ENCODE results near the gene XCR1.
"Not testable (repeated sequence)": the region's sequence is repeated elsewhere in the genome, so short reads cannot be mapped to it uniquely, and the experiment has no call there.

Gene XCR1

DNA sequence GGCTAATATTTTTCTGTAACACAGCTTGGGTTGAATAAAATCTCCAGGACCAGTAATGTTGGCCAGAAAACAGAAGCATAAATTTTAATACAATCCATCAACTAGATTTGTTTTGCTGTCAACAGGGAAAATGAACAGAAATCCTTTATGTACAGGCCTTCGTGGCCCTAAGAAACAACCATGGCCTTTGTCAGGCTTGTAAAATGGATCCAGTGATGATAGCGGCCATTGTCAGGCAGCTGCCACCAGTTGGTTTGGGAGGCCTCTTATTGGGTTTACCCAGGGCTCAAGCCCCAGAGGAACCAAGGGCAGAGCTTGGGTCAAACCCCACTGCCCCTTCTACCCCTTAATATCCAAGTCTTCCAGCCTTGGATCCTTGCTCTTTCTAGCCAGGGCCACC, 26.1 kb downstream of the XCR1 start:
- no peak for DNase-seq

DNA sequence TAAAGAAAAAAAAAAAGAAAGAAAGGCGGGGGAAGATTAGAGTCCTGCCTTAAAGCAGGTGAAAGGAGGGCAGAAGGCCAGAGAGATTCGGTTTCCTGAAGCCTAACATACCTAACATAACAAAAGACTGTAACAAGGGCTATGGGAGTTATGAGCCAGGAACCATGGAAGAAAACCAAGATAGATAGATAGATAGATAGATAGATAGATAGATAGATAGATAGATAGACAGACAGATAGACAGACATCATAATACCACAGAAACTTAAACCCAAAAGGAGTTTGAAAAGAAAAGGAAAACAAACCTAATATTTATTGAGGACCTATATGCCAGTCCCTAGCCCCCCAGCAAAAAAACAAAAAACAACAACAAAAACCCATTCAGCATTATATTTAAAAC, 29.3 kb downstream of the XCR1 start:
- DNase-seq, result no peak

DNA sequence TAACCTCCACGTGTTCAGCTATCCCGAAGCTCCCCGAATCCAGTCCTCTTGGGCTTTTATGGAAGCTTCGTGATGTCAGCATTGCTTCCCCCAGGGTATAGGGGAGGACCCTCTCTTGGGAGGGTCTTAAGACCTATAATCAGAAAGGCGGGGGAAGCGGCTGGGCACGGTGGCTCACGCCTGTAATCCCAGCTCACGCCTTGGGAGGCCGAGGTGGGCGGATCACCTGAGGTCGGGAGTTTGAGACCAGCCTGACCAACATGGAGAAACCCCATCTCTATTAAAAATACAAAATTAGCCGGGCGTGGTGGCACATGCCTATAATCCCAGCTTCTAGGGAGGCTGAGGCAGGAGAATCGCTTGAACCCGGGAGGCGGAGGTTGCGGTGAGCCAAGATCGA, 29.8 kb downstream of the XCR1 start:
- not testable (repeated sequence) for DNase-seq

DNA sequence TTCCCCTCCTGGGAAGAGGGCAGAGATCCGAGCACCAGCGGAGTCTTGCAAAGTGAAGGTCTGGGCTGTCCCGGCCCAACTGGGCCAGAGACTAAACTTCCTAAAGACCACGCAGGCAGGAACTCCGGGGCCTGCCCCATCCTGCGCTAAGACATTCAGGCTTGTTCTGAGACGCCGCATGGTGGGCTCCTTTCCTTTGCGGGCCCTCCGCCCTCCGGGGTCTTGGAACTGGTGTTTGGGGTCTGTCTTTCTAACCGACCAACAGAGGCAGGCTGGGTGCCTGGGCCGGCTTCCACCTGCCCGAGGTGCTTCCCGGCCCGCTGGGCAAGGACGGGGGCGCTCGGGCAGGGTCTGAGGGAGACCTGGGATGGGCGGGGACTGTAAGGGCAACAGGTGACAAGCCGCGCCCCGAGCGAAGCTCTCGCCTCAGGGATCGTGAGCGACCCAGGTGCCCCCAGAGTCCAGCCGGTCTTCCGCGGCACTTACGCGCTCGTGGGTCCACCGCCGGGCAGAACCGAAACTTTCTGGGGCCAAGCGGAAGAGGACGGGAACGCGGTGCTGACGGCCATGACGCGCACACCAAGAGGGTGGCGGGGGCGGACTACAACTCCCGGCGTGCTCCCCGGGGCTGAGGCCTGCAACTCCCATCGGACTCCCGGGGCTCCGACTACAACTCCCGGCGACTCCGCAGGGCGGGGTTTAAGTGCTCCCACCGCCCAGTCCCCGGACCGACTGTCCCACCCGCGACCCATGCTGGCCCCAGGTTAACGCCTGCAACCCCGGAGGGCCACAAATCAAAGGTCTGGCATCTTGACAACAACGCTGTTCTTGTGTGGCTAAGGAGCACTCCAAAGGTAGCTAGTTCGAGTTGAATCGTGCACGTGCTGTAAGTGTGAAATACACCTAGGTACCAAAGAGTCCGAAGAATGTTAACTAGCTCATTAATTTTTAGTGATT, 31.8 kb downstream of the XCR1 start, which contains the start of gene FYCO1:
Gene FYCO1 (minus strand): TSS at position 589 of the 957 bp plus-strand sequence. CDS start 10,914 bp downstream, outside the sequence.
- peak; percentile 52 for DNase-seq

DNA sequence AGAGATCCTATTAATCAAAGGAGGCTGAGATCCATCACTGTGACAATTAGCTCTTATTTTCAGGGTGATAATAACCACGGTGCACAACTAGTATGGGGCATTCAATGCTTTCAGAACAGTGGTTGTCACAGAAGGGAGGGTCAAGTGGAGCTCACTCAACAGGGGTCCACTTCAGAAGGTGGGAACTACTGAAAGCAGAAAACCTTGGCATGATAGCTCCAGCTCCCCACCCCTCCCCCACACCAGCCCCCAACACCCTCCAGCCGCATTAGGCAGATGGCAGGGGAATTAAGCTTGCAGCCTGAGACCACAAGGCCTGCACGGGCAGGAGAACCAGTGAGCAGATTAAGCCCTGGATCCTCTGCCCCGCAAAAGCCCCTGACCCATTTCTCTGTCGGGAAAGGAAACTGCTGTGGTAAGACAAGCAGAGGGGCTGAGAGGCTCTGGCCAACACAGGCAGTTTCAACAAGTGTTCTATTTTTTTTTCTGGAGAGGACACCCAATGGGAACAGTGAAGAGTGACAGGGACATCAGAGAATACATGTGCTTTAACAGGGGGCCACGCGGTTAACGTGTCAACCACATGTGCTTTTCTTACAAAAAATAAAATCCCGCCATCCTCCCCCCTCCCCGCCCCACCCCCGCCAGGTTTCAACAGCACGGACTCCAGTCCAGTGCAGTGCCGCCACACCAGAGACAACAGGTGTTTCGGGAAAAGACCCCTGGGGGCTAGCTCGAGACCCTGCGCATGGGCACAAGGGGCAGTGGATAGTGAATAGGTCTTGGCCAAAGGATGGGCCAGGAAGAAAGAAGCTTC, 32.7 kb downstream of the XCR1 start:
- no peak for DNase-seq

DNA sequence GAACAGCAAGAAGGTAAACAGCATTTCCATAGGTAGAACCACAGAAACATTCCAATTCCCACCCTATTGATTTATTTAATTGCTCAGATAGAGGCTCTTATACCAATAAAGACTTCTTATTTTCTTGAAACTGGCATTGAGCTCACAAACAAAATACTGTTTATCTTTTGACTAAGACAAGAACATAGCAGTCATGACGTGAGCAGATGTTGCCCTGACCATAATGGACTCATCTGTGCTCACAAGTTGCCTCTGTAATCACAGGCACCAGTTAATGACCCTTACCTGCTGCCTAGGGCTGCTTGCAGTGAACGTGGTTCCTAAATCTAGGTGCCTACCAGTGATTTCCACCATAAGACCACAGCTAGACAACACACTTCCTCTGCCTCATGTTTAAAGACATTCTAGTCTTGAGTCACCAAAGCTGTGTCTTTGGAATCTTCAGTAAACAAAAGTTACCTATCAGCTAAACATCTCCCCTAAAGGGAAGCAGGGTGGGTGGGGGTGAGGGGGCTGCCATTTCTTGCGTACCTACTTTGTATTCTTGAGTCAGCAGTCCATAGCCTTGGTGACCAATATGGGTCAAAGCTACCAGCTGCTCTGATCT, 33.8 kb downstream of the XCR1 start:
- no peak for DNase-seq

DNA sequence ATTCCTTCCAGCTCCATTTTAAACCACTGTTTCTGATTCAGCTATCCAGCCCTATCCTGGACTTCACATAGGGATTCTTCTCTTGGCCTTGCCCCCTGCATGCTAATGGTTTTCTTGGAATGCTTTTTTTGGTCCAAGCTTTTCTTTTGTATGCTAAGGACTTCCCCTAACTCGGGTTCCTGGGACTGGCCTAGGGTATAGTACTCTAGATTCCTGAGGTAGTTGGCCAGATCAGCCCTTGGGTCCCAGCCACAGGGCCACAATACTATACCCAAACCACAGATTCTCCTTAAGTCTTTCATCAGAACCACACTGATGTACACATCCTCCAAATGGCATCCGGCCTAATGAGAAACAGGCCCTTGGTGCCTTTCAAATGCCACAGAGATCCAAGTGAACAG, 34.5 kb downstream of the XCR1 start:
- no peak for DNase-seq

DNA sequence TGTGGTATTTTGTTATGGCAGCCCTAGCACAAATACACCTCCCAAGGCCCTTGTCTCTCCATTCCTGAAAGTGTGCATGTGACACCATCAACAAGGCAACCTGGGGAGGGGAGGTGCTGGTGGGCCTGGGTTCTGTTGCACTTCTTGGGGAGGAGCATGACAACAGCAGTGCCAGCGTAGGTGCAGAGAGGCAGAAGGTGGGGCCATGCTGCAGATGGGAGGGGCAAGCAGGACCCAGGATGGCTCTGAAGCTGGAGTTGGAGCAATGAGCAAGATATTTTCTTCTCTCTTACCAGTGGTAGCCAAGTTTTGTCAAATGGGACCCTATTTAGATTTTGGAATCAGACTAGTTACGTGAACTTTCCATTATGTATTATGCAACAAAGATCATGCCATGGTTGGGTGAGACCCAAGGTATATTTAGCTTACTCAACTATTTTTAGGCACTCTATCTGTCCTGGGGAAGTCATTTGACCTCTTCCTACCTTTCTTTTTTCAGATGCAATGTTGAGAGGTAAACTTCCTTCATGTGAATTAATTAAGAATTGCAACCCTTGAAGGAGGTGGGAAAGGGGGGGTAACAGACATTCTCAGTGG, 35.1 kb downstream of the XCR1 start:
- no peak for DNase-seq

DNA sequence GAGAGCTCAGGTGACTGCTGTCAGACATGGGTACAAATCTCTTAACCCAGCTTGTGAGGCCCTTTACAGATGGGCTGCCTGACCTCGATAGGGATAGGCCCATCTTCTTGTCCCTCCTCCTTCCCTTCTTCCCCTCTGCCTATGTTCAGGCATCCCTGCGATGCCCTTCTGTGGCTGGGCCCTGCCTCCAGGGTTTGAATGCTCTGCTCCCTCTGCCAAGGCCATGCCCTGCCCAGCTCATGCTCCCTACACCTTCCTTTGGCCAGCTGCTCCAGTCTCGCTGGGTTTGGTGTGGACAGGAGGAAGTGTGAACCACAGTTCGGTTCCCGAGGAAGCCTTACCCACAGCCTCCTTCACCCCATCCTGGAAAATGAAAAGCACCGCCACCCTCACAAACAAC, 35.9 kb downstream of the XCR1 start:
- DNase-seq, result no peak

DNA sequence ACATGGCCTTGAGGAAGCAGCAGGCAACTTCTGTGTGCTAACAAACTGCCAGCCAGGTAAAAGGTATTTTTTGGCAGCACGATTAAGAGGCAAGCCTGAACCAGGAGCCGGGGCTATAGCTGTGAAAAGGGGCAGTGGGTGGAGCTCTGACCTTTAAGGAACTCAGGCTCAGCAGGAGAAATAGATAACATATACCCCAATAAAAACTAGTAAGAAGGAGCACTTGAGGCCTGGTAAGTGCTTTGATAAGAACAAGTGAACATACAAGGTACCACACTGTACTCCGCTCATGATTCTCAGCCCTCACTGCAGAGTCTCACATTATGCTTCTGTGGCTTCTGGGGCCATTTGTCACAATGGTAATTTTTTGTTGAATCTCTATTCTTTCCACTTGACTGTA, 37.1 kb downstream of the XCR1 start:
- DNase-seq, result no peak

DNA sequence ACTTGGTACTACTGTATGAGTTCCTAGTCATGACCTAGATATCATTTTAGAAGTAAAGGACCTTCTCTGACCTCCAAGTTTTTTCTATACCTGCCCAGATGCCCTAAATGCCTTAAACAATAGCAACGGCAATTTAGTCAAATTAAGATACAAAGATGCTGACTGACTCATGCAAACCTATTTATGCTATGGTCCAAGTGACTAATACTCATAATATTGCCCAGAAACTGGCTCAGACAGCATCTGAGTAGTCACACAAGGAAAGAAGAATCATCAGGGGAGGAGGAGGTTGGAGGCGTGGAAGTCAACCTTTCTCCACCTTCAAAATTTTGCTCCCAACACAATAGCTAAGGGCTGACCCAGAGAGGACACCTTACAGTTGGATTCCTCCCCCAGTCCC, 38.5 kb downstream of the XCR1 start:
- no peak for DNase-seq

DNA sequence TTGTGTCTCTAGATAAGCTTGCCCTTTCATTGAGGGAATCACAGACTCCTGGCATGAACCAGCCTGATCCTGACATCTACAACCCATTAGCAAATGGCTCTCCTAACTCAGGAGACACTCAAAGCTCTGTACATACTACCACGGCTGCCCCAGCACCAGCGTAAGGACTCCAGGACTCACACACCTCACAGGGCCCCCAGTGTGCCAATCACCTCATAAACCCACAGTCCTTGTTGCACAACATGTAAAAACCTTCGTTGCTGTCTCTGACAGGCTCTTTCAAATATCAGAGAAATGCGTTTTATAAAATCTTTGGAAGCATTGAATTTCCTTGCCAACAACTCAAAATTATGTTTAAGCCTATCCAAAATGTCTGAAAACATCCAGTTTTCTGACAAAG, 38.9 kb downstream of the XCR1 start:
- no peak for DNase-seq

DNA sequence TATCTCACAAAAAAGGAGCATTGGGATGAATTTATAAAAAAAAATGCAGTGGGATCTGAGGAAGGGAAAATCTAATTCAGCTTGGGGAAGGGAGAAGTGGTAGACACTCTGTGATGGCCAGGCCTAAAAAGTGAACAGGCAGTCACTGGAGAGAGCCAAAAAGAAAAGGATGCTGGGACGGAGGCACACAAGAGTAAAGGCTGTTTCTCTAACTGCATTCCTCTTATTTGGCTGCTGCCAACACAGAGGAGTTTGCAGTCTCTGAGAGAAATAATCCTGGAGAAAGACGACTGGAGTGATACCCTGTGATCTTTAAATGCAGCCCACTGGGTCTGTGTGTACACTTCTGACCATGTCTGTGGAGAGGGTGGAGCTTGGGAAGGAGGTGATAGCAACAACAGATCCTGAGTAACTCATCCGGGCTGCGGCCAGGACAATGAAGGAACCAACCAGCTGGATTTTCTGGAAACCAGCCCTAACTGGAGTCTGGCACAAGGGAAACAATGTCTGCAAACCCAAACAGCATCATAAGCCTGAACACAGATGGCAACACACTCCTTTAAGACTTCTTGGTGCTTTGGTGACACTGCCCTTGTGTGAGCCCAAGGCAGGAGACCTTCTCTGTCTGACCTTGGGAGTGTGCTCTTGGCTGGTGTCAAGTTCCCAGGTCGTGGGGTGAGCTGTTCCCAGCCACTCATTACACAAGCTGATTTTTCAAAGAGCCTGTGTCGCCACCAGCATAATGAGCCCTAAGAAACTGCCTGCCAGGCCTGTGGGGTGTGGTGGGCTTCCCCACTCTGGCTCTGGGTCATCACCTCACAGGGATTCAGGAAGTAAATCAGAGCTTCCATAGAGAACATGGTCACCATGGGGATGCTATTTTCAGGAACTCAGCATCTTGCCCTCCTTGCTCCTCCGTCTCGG, 39.7 kb downstream of the XCR1 start:
- no peak for DNase-seq

DNA sequence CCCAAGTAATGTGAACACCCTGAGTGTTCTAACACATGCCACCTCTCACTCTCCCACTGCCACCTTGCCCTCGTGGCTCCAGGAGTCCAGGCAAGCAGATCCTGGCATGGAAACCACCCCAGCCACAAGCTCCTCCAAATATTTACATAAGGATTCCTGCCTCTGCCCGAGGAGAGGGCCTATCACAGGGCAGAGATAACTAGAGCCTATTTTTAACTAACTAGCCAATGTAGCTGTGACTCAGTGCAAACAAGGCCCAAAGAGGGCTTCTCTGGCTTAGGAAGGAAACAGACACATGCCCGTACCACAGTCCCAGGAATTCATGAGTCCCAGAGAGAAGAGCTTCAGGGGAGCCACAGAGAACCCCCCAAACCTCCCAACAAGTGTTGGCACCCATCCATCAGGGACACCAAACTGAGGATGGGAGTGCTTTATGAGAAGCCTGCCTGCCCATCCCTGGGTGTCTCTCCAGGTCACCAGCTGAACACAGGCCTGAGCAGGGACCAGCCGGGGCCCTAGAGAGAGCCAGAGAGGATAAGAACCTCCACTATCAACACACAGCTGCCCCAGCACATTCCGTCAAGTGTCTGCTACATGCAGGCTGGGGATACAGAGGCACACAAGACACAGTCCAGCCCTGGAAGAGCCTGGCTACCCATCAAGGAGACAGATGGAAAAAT, 40.8 kb downstream of the XCR1 start:
- DNase-seq, result no peak

DNA sequence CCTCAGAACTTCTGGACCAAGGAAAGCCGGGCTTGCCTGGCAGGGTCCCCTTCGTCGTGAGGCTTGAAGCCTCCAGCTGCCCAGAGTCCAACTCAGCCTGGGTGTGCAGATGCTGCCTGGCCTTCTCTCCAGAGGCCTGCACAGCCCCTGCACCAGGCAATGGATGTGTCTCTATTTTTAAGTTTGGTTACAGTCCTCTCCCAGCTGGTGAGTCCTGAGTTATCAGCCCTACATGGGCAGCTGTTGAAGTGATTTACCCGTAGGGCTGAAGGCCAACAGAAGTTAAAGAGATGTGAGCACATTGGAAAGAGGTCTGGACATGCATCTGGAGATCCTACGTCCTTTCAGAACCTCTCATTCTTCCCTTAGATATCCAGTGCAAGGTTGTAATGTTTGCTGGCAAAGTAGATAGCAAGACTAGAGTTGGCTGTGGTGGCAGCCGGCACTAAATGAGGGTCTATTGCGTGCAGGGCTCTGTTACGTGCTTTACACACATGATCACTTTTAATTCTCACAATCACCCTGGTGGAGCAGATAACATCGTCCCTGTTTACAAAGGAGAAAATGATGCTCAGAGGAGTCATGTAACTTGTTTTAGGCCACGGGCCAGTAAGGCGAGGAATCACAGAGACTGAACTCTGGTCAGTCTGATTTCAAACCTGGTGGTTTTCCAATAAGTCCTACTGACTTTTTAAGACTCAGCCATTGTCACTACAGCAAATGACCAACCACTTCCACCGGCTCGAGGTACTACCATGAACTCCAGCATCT, 41.6 kb downstream of the XCR1 start:
- no peak for DNase-seq

DNA sequence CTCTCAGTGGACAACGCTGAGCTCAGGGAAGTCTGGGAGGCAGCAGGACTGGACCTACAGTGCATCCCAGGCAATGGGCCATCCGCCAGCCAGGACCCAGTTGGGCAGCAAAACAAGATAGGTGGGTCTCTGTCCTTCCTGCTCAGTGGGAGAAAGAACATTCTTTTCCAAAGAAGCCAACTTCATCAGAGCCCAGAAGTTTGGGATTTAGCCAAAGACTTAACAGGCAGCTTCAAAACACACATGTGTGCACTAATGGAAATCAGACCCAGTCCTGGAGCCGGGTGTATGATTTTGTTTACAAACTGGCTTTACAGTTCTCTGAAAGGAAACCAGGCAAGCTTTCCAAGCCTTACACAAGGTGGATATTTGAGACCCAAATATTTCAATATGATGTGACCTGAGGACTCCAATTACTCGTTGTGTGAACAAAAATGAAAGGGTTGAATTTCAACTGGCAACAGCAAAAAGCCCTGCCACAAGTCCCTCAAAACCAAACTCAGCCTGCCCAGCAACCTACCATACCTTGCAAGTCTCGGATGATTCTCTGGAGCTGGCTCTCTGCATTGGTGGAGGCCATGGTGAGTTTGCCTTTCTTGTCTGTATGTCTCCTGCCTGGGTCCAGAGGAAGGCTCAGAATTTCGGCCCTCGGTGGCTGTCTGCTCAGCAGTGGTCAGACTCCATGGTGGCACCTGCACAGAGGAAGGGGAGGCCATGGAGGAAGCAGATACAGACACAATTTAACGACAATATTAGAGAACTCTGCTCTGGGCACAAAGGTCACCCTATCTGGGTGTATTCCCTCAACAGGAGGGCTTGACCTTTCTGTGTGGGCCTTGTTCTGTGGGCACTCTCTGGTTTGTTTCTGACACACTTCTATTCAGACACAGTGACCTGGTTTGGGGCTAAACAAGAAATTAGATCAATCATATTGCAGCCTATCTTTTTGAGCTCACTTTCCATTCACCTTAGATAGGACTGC, 42.7 kb downstream of the XCR1 start:
- DNase-seq, result no peak

DNA sequence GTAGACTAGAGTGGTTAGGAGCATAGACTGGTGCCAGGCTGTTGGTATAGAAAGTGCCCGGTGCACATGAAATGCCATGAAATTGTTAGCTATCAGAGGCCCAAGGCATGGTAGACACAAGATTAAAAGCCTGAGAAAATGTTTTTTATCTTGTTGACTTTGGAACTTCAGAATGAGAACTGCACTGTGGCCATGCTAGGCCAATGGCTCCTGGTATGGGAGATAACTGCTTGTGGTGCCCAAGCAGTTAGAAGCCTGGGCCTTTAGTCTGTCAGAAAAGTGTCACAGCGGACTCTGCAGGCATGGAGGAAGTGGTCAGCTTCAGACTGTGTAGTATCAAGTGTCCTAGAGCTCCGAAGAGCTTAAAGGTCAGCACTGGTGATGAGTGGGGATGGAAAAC, 43.5 kb downstream of the XCR1 start:
- no peak for DNase-seq

DNA sequence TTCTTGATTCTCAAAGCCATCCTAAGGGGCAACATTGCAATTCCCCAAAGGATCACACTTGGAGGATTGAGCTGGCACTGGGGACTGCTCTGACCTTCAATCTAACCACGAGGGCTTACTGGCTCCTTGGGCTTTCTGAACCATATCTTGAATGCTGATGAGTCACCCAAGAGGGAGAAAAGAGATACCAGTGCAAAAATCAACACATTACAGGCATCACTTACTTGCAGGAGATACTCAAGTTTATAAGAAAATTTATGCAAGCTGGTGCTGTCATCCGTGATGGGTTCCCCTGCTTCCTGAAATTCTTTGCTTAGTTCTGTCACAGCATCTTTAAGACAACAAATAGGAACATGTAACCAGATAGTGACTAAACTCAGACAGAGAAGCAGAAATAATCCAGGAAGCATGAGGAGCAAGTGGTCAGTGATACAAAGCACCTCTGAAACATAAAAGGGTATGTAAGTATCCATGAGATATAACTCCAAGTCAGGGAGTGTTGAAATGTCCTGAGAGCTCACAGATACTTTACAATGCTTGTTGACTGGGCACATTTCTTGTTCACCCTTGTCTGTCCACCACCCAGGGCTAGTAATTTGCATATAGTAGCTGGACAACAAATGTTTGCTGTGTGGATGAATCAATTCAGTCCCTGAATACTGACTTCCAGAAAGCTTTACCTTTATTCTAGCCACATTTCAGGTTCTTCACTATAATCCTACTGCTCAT, 45.8 kb downstream of the XCR1 start:
- DNase-seq, result no peak

DNA sequence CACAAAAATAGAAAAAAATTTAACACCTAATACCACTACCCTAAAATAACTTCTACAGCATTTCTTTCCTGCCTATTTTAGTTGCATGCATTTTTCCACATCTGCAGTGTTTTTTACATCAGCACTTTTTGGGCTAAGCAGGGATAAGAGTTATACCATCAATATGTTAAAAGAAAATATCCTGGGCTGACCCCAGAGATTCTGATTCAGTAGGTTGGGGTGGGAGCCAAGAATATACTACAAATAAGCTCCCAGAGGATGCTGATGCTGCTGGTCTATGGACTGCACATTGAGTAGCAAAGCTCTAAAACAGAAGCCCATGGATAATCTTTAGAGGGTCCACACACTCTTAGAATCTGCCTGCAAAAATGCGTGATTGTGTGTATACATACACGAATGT, 46.5 kb downstream of the XCR1 start:
- DNase-seq, result no peak
